ENCODE results near the gene MAMLD1.

Gene MAMLD1

GRCh38 chrX:150540965-150541364 lies 177.8 kb downstream of the MAMLD1 start:
- no peak for DNase-seq

DNA sequence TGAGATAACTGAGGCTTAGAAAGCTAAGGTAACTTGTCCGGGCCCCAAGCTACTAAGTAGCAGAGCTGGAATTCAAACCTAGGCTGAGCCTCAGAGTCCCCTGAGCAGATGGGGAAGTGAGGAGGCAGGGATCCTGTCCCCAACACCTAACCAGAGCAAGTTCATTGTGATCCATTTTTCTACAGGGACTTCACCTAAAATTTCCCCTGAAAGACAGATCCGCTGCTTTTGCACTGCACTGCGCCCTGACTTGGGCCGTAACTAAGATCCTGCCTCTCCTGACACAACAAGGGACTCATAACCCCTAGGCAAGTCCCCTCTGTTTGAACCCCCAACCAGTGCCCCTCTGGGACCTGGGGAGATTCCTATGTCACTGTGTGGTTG lies 179.7 kb downstream of the MAMLD1 start:
- no peak for DNase-seq

DNA sequence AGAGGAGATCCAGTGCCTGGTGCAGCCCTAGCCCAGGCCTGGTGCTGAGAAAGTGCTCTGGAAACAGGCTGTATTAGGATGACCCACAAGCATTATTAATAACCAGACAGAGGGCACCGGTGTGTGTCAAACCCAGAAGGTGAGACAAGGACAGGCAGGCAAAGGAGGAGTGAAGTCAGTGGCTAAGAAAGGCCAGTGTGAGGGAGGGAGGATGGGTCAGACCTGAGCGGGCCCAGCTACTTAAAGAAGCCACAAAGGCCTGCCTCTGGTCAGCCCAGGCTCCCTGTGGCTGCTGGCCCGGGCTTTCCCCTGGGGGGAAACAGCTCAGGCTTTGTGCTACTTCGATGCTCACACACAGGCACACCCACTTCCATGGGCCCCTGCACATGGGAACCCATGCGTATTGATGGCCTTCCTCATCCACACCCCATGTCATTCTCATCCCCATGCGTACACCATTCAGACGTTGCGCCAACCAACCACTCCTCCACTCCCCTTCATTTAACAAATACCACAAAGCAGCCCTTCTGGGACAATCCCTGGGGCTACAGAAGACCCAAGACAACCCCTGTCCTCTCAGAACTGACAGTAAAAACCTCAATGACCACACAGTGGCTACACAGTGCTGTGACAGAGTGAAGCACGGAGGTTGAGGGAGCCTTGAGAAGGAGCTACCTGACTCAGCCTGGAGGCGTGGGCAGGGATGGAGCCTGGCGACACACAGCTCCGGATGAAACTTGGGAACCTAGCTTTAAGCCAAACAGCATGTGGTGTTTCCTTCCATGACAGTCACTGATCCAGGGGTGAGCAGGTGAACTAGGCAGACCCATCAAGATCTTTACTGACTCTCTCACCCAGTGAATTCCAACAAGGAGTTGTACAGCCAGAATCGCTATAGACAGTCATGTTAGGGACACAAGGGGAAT lies 180.4 kb downstream of the MAMLD1 start:
- no peak for DNase-seq

DNA sequence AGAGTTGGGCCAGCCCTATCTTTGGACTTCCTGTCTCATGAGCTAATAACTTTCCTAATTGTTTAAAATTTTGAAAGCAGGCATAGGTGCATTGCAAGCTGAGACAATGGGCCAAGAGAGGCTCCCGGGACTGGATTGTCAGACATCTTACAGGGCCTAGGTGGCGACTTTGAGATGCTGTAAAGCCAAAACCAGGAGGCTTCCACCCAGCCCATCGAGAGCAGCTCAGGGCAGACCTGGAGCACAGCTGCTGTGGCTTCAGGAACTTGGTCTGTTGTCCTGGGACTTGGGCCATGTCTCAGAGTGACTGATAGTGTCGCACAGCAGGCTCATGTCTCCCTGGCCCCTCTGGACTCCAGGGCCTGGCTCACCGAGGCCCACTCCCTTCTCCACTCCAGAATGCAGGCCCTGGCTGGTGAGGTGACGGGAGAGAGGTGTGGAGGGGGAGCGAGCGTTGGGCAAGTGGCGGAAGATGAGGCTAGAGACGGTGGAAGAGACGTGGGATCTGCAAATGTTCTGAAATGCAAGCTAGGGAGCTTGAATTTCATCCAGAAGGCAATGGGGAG lies 181.2 kb downstream of the MAMLD1 start:
- peak; percentile 12 for DNase-seq

GRCh38 chrX:150544835-150545770 lies 182.0 kb downstream of the MAMLD1 start:
- no peak for DNase-seq

DNA sequence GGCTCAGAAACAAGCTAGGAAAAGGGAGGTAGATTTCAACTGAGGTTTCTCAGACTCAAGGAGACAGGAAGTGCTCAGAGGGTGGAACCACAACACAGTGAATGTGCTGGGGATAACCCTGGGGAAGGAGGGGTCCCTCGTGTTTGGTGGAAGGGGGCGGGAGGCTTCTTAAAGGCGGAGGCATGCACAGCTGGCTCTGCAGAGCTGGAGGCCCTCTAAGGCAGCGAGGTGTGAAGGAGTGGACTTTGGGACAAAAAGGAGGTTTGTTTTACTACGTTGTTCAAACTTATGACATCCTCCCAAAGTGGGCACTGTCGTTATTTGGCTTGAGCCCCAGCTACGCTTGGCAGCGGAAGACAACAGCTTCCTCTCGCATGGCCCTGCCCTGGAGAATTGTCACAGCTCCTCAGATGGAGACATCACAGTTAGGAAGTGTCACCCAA lies 183.6 kb downstream of the MAMLD1 start:
- peak; percentile 53 for DNase-seq

DNA sequence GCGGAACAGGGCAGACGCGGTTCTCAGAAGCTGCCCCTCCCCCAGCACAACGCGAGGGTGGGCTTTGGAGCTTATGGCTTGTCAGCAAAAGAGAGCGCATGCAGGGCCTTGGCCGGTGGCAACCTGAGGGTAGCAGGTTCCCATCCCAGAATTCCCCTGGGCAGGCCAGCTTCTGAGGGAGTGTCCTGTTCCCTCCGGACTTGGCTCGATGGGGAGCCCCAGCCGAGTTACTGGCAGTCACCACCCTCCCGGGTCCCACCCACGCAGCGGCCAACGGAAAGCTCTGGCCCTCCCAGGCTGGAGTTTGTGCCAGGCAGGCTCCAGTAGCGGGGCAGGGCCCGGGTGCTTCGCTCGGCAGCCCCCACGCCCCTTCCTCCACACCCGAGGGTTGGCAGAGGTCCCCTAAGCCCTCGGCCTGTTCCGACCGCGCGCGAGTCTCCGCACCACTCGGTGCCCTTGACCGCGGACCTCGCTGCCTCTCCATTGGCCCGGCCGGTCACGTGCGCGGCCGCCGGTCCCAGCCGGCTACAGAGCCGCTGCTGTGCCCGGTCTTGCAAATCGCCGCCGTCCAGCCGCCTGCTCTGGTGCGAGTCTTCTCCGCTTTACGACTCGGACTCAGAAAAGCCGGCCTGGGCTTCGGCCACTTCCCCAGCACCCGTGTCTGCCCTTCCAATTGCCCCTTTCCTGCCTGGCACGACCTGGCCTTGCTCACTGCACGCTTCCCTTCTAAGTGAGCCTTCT lies 184.4 kb downstream of the MAMLD1 start:
- peak; percentile 15 for DNase-seq

DNA sequence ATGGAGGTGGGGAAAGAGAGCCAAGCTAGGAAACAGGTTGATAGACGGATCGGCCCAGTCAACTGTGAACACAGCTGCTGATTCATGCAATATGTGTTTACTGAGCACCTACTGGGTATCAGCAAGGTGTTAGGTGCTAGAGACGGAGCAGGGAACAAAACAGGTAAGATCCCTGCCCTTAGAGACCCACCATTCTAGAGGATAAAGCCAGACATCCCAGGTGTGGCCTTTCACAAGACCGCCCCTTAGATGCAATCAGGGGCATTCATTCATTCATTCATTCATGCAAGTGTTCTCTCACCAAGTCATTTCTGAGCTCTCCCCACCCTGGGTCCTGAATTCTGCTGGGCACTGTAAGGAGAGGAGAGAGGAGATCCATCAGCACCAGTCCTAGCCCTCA lies 185.1 kb downstream of the MAMLD1 start:
- DNase-seq = no peak

- DNase-seq = no peak
These were observed 185.6 kb downstream of the MAMLD1 start for GRCh38 chrX:150548684-150549083.

DNA sequence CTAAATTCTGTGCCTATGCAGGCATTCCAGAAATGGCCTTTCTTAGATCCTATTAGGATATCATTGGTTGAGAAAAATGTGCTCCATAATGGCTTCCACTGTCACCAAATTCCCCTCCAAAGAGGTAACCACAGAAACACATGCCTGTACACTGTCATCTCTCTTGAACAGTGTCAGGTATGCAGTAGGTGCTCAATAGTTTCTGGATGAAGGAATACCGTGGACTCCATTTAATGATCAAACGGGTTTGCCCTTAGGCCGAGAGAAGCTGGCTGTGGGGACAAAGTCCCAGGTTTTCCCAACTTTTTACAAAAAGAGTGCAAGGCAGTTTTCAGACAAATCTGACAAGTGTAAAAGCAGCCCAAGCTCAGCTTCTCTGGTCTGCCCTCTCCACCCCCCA lies 188.8 kb downstream of the MAMLD1 start:
- DNase-seq = no peak

DNA sequence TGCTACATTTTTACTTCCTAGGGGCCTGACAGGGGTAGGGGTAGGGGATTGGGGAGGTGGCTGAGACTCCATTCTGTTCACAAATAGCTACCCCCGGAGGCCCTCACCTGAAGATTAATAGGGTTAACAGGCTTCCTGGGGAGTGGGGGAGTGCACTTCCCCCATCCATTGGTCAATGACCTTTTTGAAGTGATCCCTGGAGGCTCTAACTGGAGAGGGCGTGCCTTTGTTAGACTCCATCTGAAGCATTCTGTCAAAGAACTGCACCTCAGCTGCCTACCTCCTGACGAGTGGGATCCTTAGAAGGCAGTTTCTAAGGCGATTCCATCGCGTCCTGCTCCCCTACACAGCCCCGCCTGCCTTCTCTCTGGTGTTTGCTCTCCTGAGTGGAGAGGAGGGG lies 195.3 kb downstream of the MAMLD1 start:
- DNase-seq = no peak
